ENCODE data around the gene DSCAM.

Gene DSCAM

DNA sequence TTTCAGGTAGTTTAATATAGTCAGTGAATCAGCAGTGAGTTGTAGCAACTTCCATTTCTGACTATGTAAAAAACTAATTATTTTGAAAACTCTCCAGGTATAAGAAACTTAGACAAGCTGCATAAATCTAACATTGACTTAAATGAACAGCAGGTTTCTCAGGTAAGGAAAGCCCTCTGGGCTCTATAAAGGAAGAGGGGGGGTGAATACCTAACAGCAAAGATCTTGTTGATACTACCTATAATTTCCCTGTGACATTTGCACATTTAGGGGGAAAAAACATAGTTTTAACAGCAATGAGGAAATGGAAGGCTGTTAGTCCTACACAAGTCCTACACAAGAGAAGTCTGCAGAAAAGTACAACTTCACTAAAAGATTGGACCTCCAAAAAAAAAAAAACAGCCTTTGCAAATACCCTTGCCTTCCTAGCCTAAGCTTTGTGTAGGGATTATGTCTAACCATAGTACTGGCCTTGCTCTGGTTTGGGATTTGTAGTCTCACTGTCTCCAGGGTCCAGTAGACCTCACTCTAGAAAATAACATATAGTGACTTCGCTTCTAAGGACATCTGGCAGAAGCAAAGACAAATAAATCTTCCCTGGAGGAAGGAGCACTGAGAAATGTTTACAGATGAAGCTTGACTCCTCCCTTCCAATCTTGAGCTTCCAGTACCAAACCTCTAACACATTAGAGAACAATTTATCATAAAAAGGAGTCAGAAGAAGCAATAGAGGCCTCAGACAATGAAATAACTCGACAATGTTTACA is 459.8 kb downstream of the DSCAM start:
- DNase-seq (ENCODE audit: low read depth in 2 of 2), result no peak

DNA sequence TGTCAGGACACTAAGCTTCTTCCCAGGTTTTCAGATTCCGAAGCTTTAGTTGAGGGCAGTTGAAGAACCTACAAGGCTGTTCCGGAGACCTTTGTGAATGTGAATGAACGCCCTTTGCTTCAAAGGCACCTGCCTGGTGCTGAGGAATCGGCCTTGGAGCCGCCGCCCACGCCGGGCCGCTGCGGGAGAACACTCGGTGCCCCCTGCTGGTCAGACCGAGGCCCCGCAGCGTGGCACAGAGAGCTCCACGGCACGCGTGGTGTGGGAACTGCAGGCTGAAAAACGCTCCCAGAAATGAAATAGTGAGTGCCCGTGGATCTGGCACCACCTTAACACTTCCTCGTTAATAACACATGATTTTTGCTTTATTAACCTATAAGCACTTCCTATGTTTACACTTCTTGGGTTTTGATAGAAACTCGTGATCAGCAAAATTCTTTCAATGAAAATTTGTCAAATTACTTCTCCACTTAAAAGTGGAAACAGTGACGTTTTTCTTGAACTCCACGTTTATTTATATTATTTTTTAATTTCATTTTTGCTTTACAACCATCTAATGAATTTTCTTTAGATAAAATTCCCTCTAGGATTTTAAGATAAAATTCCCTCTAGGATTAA is 460.6 kb downstream of the DSCAM start:
- no peak for DNase-seq (ENCODE audit: low read depth in 2 of 2)

DNA sequence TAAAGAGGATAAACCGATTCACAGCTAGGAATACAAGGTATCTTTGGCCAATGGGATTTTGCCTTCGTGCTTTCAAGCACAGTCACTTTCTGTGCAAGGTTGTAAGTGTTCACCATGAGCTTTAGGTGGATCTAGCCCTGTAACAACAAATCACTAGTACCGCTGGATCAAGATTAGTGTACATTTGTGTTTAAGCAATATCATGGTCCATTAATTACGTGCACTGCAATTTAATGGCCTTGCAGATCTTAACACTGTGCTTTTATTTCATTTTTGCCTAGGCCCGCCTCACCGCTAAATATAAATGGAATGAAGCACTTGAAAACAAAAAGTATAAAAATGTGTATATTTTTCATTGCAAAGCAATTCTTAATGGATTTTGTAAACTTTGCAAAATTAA is 461.1 kb downstream of the DSCAM start:
- DNase-seq (ENCODE audit: low read depth in 2 of 2), result no peak

DNA sequence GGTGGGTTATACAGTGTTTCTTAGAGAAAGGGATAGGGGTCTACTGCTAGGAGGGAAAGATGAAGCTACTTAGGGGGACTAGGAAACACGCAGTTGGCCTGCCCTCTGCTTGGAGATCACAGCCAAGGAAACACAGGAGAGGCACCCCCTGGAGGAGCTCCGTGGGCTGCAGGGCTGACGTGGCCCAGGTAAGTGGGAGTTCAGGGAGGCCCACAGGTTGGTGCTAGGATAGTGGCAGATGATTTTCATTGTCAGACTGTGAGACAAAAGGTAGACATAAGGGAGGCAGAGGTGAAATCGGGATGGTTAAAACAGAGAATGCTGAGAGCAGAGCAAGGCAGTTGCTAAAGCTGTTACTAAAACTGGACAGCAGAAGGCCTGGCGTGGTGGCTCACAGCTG is 463.0 kb downstream of the DSCAM start:
- DNase-seq (ENCODE audit: low read depth in 2 of 2), result no peak

DNA sequence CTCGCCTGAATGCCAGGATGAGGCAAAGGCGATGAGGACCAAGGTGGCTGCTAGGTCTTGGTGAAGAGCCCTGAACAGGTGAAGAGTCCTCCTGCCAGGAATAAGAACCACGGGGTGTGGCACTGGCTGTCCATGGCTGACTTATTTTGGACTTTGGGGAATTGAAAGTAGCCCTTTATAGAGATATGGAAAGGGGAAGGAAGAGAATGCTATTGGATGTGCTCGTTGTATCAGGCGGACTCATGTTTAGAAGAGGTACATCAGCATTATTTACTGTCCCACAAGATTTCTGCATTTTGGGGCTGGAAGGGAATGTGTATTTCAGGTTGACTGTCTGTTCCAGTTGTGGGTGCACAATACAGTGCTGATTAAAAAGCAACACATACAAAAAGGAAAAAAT is 465.8 kb downstream of the DSCAM start:
- DNase-seq (ENCODE audit: low read depth in 2 of 2), result no peak

DNA sequence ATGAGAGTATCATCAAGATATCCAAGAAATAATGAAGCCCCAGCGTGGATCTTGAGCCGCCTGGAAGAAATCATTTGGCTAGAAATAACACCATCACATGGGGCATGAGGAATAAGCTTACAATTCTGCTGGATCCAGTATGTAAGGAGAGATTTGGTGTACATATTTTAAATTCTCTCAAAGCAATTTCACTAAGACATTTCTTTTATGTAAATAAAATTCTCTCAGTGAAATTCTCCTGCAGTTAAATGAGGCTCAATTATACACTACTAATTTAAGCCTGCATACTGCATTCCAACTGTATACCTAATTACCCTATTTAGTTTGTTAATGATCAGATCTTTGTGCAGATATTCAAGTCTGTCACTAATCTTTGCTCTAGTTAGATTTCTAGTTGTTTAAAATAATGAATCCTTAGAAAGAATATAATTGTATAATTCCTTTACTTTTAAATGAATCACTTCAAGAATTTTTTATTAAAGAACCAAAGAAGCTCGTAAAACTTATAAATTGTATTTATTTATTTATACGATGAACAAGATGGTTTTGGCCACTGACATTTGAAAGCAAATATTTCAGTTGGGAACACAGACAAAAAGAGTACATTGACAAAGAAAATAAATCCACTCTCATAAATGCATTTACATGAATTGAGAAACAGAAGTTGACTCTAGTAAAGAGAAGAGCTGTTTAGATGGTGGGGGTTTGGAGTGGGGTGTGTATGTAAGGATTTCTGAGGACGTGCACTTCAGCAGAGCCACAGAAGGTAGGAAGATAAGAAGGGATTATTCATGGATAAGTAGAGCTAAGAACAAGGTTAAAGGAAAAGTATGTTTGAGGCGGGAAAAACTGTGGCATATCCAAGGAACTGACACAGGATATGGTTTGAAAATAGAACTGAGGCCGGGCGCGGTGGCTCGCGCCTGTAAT is 466.8 kb downstream of the DSCAM start:
- DNase-seq (ENCODE audit: low read depth in 2 of 2), result no peak

DNA sequence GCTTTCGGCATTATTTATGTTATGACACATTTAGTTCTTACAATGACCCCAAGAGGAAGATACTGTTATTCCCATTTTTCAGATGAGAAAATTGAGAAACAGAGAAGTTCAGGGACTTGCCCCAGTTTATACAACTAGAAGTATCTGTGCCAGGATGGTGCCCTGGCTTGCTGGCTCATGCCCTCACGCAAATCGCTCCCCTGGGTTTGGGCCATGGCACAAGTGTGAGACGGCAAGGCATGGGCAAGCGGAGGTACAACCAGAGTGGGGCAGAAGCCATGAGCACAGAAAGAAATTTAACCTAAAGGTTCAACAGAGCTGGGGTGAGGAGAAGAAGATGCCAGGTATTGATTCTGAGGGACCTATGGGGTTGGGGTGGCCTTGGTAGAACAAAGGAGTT is 469.8 kb downstream of the DSCAM start:
- no peak for DNase-seq (ENCODE audit: low read depth in 2 of 2)

DNA sequence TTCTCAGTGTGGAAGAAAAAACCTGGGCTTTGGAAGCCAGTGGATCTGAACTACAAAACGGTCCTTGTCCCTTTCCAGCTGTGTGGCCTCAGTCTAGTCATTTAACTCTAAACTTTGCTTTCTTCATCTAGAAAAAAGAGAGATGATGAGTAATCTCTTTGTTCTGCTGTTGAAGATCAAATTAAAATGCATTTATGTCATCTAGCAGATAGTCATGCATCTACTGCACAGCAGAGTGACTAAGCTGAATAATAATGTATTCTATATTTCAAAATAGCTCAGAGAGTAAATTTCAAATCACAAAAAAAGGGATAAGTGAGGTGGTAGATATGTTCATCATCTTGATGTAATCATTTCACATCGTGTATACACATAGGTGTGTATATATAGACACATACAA is 473.2 kb downstream of the DSCAM start:
- no peak for DNase-seq (ENCODE audit: low read depth in 2 of 2)

DNA sequence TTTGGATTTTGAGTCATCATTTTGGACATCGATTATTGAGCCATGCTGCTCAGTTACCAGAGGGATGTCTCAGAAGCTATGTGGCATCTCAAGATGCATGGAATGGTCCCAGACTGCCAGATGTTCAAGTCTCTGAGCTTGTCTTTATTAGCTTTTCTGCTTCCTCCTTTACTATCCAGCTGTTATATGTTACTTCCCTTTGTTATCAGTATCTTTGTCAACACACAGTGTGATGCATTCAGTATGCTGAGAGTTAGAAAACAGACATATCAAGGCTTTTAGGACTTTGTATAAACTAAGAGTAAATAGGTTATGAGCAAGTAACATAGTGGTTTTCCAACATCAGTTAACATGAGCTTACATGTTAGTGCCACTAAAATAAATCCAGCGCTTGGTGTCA is 474.5 kb downstream of the DSCAM start:
- DNase-seq (ENCODE audit: low read depth in 2 of 2), result no peak

DNA sequence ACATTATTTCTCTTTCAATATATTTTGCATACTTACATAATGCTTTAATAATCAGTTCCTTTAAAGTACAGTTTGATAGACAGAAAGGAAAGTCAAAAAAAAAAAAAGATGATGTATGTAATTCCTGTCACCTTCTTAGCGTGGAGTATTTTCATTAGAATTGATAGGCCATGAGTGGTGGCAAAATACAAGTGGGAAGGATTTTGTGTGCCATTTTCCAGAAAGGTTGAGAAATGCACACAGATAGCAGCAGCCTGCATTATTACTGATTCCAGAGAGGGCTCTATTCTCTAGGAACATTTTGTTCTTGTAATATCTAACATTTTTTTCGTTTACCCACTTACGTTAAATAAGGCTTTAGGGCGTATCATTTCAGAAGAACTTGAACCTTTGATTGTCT is 475.6 kb downstream of the DSCAM start:
- DNase-seq (ENCODE audit: low read depth in 2 of 2), result no peak

DNA sequence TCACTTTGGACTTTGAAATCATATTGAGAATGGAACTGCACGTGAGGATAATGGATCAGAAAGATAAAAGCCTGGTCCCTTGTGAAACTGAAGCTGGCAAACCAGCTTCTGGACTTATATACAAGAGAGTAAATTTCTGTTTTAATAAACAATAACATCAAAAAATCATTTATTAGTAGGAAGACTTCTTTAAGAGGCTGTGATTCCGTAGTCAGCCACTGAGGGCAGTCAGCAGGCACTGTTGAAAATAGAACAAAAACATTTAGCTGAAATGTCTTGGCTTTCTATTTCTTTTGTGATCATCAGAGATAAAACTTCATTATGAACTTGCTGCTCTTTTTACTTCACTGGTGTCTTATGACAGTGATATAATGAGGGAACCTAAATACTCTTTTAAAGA is 490.3 kb downstream of the DSCAM start:
- no peak for DNase-seq (ENCODE audit: low read depth in 2 of 2)

DNA sequence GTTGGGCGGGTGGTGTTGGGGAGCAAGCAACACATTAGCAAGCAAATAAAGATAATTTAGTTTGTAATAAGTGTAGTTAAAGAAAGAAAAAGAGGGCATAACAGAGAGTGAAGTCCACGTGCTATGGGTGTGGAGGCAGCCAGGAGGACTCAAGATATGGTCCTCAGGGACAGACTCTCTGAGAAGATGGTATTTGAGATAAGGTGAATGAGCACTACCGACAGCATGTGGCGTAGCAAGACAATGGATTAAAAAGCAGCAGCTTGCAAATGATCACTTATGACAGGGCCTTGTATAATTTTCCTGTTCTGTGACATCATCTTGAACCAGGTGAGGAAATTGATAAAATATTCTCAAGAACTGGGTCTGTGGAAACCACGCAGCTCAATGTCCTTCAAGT is 491.9 kb downstream of the DSCAM start:
- DNase-seq (ENCODE audit: low read depth in 2 of 2), result no peak

DNA sequence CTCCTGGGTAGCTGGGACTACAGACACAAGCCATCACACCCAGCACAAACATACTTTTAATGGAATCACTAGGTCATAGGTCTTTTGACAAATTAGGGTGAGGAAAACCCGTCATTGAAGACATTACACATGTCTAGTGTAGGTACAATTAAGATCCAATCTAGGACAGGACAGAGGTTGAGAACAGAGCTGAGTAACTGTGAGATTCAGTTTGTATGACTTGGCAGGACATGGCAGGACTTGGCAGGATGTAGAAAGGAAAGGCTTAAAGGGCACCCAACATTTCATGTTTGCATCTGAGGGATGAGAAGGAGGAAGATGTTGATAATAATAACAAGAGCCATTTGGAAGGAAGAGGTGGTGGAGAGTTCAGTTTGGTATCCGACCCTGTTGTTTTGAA is 496.0 kb downstream of the DSCAM start:
- DNase-seq (ENCODE audit: low read depth in 2 of 2), result no peak

DNA sequence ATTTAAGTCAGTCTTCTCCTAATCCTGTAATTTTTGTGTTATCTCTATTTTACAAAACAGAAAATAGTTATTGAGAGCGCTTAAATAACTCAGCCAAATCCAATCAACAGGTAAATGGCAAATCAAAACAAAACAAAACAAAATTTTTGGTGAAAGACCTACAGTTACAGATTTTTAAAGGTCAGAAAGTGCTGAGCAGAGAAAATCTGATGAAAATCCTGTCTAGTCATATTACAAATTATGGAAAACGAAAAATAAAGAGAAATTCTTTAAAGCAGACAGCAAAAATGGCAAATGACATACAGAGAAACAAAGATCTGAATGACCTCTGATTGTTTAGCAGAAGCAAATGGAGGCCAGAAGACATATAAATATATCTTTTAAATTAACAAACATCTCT is 497.4 kb downstream of the DSCAM start:
- no peak for DNase-seq (ENCODE audit: low read depth in 2 of 2)

DNA sequence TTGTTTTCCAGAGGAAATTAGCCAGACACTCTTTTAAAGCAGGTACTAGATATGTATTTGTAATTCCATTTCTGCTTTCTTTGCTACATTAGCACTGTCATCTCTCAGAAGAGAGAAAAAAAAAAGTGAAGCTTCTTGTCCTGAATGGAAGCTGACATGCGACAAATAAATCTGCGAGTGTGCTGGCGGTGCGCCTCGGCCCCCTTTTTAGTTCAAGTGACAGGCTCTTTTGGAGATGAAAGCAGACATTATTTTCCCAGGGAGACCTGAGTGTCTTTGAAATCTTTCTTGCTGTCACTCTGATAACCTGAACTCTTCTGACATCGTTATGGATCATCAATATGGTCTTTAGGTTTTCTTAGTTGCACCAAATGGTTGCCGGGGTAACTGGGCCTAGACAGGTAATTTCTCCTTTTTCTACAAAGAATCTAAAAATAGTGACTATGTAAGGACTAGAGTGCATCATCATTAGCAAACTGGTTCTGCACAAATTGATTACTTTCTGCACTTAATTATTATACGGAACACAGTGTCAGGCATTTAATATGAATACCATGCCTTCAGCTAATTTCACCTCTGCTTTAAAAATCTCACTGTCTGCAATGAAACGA is 501.1 kb downstream of the DSCAM start:
- no peak for DNase-seq (ENCODE audit: low read depth in 2 of 2)

DNA sequence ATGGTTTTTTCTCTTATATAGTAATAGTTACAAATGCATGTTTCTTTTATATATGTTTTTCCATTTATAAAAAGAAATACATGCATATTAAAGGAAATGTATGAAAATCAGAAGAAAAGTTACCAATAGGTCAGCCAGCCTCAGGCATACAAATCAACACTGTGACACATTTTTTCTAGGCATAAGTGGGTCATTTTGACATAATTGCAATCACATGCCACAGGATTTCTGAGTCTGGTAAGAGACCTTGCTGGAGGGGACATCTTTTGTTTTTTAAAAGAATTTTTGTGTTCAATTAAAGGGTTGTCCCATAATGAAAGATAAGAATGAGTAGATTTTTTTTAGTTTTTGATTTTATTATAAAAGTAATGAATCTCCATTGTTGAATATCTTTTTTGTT is 506.6 kb downstream of the DSCAM start:
- DNase-seq (ENCODE audit: low read depth in 2 of 2), result no peak

DNA sequence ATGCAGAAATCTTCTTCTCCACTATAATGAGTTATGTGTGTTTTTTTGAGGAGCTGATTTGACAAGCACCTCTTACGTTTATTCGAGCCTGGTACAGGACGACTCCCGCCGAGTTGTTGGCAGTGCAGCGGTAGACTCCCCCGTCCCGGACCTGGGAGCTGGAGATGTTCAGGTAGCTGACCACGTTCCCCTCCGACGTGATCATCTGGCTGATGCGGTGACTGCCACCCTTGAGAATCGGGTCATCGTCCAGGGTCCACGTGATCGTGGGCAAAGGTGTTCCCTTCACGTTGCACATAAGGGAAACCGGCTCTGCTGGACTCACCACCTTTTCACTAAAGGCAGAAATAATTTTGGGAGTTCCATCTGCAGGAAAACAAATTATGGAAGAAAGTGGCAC is 507.9 kb downstream of the DSCAM start:
- no peak for DNase-seq (ENCODE audit: low read depth in 2 of 2)

DNA sequence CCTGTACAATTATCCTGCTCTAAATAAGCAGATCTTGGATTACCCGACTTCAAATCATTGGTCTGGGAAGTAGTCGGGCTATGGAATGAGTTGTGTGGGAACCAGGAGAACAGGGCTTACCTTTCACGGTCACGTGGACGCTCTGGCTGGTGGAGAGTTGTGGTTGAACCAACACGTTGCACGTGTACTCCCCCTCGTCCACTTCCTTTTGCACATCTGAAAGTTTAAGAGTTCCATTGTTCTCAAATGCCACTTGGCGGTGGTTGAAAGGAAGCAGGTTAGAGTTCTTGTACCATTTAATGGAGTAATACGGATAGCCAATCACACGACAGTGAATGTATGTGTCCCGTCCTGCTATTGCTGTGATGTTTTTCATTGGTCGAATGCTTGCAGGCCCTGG is 509.0 kb downstream of the DSCAM start:
- DNase-seq (ENCODE audit: low read depth in 2 of 2), result no peak

DNA sequence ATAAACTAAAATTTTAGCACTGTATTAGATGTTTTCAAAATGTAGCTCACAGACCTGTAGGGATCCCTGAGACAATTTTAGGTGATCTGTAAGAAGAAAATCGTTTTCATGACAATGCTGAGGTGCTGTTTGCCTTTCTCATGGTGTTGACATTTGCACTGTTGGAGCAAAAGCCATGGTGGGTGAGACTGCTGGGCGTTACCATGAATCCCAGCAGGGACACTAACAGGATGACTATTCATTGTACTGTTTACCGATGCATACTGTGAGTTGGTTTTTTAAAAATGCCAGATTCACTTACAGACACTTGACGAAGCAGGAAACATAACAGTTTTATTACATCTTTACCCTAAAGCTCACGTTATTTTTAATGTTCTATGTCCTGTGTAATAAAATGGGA is 511.3 kb downstream of the DSCAM start:
- DNase-seq (ENCODE audit: low read depth in 2 of 2), result no peak

DNA sequence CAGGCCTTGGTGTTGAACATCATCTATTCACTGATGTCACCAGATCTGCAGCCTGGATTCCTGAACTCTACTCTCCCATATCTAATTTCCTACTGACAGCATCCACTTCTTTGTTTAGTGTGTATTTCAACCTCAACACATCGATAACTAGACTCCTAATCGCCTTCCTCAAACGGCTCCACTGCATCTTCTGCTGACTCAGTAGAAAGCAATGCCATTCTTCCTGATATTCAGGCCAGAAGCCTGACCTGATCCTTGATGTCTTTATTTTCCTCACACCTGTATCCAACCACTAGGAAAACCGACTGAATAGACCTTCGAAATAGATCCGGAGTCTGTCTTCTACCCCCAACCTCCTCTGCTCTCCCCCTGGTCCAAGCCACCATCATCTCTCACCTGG is 512.8 kb downstream of the DSCAM start:
- DNase-seq (ENCODE audit: low read depth in 2 of 2), result no peak

DNA sequence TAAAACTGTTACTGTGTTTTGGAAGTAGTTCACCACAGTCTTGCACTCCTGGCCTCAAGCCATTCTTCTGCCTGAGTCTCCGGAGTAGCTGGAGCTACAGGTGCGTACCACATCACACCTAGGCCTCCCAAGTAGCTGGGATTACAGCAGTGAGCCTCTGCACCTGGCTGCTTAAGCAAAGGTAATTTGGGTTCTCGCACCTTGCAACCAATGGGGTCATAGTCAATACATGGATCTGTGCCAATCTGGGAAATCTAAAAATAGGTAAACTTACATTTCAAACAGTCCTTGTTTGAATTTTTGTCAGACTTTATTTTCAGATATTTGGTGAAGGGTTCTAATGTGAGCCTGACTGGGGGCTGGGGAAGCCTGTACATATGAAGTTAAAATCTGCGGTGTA is 513.2 kb downstream of the DSCAM start:
- DNase-seq (ENCODE audit: low read depth in 2 of 2), result no peak

DNA sequence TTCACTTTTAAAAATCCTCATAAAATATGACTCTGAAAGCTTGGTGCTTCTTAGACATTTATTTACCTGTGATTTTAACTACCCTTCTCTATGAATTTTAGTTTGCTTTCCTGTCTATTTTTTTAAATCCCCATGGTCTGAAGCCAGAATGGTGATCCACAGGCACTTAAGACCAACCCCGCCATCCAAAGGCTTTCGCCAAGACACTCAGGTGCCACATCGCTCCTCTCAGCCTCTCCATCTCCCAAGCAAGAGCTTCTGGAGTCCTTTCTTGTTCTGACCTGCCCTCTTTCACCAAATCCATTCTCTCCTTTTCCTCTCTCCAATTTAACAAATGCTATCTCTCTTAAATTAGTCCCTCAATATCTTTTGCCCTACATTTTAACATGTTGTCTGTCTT is 515.2 kb downstream of the DSCAM start:
- no peak for DNase-seq (ENCODE audit: low read depth in 2 of 2)
